Erythroblast (primary cell): ENCODE results near the gene MOB3C.

ENCODE experiments used
- GATA1 ChIP-seq: IDR thresholded peaks from 2 replicates; pipeline ENCODE4 v1.6.1; 2011; ENCODE audit warnings: low read depth, mild to moderate bottlenecking, control low read depth, low read length, moderate library complexity
- POLR2A ChIP-seq: IDR thresholded peaks from 2 replicates; pipeline ENCODE4 v1.6.1; 2011; ENCODE audit warnings: mild to moderate bottlenecking, low read length

- TF ChIP-seq POLR2A (no peak), GATA1 (no peak)
Measured at GRCh38 chr1:46601257-46602007, 15.2 kb downstream of the MOB3C start.
